GM20000 (cell line): ENCODE measurements around the gene TSR3.

ENCODE experiments used
- DNase-seq: peaks from one replicate; pipeline ENCODE4 v3.0.0; 2012; ENCODE audit warnings: low spot score
- CTCF ChIP-seq: IDR thresholded peaks from 2 replicates; pipeline ENCODE4 v1.5.1; 2012; ENCODE audit warnings: mild to moderate bottlenecking, control low read depth; ENCODE audit errors: extremely low read depth, missing control alignments

TSR3 gene

GRCh38 chr16:1308977-1309885, 42.4 kb downstream of the TSR3 start, which contains the start of gene UBE2I:
Gene UBE2I, plus strand, starts transcription at chr16:1309636. Its CDS starts 4,395 bp downstream, at chr16:1314031.
- peak; percentile 97 for DNase-seq
- TF ChIP-seq CTCF = no peak

DNA sequence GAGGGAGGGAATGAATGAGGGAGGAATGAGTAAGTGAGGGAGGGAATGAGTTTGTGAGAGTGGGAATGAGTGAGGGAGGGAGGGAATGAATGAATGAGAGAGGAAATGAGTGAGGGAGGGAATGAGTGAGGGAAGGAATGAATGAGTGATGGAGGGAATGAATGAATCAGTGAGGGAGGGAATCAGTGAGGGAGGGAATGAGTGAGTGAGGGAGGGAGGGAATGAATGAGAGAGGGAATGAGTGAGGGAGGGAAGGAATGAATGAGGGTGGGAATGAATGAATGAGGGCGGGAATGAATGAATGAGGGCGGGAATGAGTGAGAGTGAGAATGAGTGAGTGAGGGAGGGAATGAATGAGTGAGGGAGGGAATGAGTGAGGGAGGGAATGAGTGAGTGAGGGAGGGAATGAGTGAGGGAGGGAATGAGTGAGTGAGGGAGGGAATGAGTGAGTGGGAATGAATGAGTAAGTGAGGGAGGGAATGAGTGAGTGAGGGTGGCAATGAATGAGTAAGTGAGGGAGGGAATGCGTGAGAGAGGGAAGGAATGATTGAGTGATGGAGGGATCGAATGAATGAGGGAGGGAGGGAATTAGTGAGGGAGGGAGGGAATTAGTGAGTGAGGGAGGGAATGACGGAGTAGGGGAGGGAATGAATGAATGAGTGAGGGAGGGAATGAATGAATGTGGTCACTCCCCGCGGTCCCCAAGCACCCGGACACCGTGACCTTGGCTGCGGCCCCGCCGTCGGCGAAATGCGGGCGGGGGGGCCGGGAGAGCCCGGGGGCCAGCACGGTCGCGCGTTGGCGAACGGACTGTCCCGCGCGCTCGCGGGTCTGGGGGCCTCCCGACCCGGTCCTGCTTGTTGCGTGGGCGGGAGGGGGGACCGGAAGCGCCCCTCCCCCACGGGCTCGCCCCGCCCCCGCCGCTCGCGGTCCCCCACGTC, 43.4 kb downstream of the TSR3 start:
- TF ChIP-seq CTCF = no peak
- DNase-seq = no peak

DNA sequence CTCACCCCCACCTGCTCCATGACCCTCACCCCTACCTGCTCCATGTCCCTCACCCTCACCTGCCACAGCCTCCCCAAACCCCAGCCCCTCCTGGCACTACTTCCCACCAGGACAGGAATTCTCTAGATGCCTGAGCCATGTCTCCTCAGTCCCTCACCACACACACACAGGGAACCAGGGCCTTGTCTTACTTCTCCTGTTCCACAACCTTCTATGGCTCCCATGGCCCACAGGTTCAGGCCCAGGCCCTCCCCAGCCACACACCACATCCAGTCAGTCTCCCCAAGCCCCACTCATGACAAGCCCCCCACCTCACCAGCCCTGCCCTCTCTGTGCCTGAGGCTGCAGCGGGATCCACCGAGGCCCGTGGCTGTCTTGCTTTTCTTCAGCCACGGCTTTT, 45.3 kb downstream of the TSR3 start:
- TF ChIP-seq CTCF = no peak
- no peak for DNase-seq

DNA sequence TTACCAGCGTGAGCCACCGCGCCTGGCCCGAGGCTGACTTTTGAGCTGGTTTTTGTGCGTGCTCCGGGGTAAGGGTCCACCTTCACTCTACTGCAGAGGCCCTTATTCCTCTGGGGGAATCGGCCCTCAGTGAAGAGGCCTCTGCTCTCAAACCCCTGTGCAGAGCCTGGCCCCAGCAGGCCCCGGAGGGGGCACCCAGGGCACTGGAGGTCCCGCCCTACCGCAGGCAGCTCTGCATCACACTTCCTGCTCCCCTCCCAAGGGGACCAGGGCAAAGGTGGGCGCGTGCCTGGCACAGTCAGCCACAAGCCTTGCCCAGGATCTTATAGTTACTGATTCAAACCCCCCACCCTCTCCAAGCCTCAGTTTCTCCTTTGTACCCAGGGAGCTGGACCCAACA, 45.9 kb downstream of the TSR3 start:
- no peak for DNase-seq
- no peak for TF ChIP-seq CTCF

DNA sequence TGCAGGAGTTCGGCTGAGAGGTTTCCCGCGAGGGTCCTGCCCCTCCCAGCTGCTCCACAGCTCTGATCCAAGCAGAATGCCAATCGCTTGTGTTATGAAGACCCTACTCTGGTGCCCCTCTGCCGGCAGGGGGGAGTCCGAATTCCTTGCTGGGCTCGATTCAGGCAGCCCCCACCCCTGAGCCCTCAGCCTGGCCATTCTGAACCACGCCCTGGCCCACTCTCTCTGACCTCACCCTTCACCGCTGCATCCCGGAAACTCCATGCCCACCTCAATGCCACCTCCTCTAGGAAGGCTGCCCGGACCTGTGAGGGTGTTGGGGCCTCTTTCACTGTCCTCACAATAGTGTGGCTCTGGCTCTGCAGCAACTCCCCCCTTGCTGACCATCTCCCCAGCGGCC, 50.1 kb downstream of the TSR3 start:
- no peak for DNase-seq
- TF ChIP-seq CTCF = no peak

DNA sequence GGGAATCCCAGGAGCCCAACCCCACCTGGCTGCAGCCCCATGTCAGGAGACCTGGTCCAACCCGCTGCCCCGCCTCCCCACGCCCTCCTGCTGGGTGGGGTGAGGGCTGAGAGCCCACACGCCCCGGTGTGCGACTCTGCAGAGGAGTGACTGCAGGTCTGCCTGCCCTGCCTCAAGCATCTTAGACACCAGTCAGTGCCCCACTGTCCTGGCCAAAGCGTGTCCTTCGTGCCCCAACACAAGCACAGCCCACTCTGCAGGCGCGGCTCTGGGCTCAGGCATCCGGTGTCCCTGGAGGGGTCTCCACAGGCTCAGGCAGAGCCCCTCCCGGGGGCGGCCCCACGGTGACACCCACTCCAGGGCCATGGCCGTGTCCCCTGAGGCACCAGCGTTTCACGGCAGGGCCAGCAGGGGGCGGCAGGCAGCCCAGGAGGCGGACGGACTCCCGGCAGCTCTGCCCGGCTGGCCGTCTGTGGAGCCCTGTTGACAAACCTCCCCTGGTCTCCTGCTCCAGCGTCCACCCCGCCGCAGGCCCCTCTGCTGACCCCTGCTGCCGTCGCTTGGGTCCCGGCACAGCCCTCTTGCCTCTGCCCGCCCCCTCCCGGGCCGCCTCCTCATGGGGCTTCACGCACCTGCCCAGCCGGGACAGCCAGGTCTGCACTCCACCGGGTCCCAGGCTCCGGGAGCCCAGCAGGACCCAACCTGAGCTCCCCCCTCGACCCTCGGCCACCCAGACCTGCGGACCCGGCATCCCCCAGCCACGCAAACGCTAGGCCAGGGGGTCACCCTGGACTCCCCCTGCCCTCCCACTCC, 50.8 kb downstream of the TSR3 start:
- peak; percentile 97 for TF ChIP-seq CTCF
- DNase-seq = peak; percentile 87

DNA sequence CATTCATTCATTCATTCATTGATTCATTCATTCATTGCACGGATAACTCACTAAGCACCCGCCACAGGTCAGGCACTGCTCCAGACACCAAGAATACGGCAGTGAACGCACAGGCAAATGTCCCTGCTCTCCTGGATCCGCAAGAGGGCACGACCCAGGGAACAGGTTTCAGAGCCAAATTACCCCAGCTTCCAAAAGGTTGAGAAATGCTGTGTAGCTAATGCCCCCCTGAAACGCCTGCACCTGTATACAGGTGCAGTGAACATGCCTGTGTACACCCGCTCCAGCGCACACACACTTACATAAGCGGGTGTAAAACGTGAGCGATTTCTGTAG, 51.8 kb downstream of the TSR3 start:
- DNase-seq = no peak

More for the DNA sequence above, 51.8 kb downstream of the TSR3 start:
- no peak for TF ChIP-seq CTCF
